ENCODE measurements around the gene APEX2. TPM values are rescaled to one million over a fixed set of nuclear protein-coding genes. Genes with fewer than 3 reads are reported as not detected.
"Not testable (repeated sequence)": the region's sequence is repeated elsewhere in the genome, so short reads cannot be mapped to it uniquely, and the experiment has no call there.

APEX2 gene
- total RNA-seq = 10 to 100 TPM; 34.7 to 36.3 TPM

- peaks cover 20% of the 10 kb centered on the region for H3K4me1 Mint-ChIP-seq (ENCODE audit: low read depth)
- intact Hi-C loops (cut with micrococcal nuclease) = loop anchor here (1.0 to 5.0 kb wide), 6 partner anchors 57 to 818 kb away; partner anchors contain the start of gene FAM120C
- CTCF ChIA-PET = interaction anchor here (0.7 to 1.7 kb wide), 5 partner anchors 13 to 342 kb away, joined by 3 to 7 read pairs (median 4); no protein-coding TSS in a partner anchor
- H3K4me3 Mint-ChIP-seq = peak within 1 kb of the TSS; percentile 80
- H3K27ac Mint-ChIP-seq = peak within 1 kb of the TSS; percentile 90
- H3K27me3 Mint-ChIP-seq (ENCODE audit: low read depth) = no peaks in the 10 kb centered on the region
- H3K9me3 Mint-ChIP-seq = no peaks in the 10 kb centered on the region
- H3K36me3 Mint-ChIP-seq (ENCODE audit: low read depth) = peaks cover 16% of the 10 kb centered on the region
- DNase-seq = peak; percentile 89
Measured at GRCh38 chrX:54999717-55000598, at the start of gene APEX2. Gene APEX2 (plus strand): TSS chrX:55000363. CDS start chrX:55000423, 60 bp downstream.

DNA sequence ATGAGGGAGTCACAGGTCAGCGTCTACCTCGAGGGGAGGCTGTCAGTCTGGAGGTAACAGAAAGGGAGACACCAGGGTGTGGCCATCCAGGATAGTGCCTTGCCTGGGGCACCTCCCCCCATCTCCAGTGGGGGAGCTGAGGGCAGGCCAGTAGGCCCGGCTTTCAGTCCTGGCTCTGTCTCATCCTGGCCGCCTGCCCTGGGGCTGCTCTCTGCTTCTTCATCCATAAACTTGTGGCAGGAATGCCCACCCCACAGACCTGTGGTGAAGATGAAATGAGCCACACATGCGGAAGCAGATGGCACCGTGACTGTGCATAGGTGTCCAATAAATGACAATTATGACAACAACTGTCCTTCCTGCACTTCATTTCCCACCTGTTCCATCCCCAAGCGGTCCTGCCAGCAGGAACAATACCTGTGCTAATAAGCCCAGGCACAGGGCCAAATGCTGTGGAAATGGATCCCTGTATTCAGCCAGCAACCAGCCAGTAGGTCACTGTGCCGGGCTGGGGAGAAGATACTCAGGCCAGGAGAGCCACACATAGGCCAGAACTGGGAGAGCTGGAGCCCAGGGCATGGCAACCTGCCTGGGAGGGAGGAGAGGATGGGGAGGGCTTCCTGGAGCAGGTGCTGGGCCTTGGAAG, 49.3 kb upstream of the APEX2 start:
- no peaks in the 10 kb centered on the region for H3K36me3 Mint-ChIP-seq (ENCODE audit: low read depth)
- CTCF ChIA-PET = no interaction called here
- no peaks in the 10 kb centered on the region for H3K9me3 Mint-ChIP-seq
- no peak overlapping the region for H3K4me3 Mint-ChIP-seq
- no peaks in the 10 kb centered on the region for H3K27me3 Mint-ChIP-seq (ENCODE audit: low read depth)
- no peak for DNase-seq
- H3K27ac Mint-ChIP-seq = no peak overlapping the region
- intact Hi-C loops (cut with micrococcal nuclease) = no loop called here
- H3K4me1 Mint-ChIP-seq (ENCODE audit: low read depth) = no peaks in the 10 kb centered on the region

DNA sequence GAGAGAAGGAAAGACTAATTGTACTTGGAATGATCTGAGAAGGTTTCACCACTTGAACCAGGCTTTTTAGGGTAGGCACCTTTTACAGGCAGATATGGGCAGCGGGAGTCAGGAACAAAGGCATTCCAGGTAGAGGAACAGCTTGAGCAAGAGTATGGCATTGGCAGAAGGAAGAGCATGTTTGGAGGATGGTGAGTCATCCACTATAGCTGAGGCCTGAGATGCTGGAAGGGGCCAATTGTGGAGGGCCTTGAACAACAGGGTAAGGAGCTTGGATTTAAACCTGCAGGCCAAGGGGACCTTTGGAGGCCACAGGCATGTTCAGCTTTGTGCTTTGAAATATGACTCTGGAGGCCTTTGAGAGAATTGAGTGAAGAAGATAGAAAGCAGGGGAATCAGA, 38.4 kb upstream of the APEX2 start:
- no peaks in the 10 kb centered on the region for H3K27me3 Mint-ChIP-seq (ENCODE audit: low read depth)
- intact Hi-C loops (cut with micrococcal nuclease) = no loop called here
- no peak for DNase-seq
- CTCF ChIA-PET = no interaction called here
- H3K36me3 Mint-ChIP-seq (ENCODE audit: low read depth) = no peaks in the 10 kb centered on the region
- H3K4me3 Mint-ChIP-seq = no peak overlapping the region
- no peak overlapping the region for H3K27ac Mint-ChIP-seq
- peaks cover 34% of the 10 kb centered on the region for H3K4me1 Mint-ChIP-seq (ENCODE audit: low read depth)
- H3K9me3 Mint-ChIP-seq = no peaks in the 10 kb centered on the region

DNA sequence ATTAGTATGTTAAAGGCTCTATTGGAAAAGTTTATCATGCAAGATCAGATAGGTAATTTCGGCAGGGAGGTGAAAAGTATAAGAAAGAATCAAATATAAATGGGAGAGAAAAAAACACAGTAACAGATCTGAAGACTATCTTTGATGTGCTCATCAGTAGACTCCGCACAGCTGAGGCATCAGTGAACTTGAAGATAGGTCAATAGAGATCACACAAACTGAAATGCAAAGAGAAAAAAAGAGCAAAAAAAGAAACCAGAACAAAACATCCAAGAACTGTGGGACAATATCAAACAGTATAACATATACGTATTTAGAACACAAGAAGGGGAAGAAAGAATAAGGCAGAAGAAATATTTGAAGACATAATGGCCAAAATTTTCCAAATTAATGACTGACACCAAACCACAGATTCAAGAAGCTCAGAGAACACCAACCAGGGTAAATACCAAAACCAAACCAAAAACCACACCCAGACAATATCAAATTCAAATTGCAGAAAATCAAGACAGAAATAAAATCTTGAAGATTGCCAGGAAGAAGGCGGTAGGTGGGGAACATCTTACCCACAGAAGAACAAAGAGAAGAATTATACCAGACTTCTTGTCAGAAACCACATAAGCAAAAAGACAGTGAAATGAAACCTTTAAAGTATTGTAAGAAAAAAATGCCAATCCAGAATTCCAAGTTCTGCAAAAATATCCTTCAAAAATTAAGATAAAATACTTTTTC, 35.2 kb upstream of the APEX2 start:
- intact Hi-C loops (cut with micrococcal nuclease) = no loop called here
- Mint-ChIP-seq H3K4me3 (no peak overlapping the region), H3K27ac (no peak overlapping the region), H3K4me1 (ENCODE audit: low read depth) (peaks cover 37% of the 10 kb centered on the region), H3K27me3 (ENCODE audit: low read depth) (no peaks in the 10 kb centered on the region), H3K36me3 (ENCODE audit: low read depth) (no peaks in the 10 kb centered on the region), H3K9me3 (peaks cover 4% of the 10 kb centered on the region)
- DNase-seq = no peak
- CTCF ChIA-PET = no interaction called here

- Mint-ChIP-seq H3K4me1 (ENCODE audit: low read depth) (no peaks in the 10 kb centered on the region), H3K4me3 (no peak overlapping the region), H3K27me3 (ENCODE audit: low read depth) (no peaks in the 10 kb centered on the region), H3K9me3 (no peaks in the 10 kb centered on the region), H3K27ac (no peak overlapping the region), H3K36me3 (ENCODE audit: low read depth) (no peaks in the 10 kb centered on the region)
- CTCF ChIA-PET = no interaction called here
- intact Hi-C loops (cut with micrococcal nuclease) = no loop called here
- DNase-seq = no peak
Measured at GRCh38 chrX:54977387-54977786, 22.8 kb upstream of the APEX2 start.

DNA sequence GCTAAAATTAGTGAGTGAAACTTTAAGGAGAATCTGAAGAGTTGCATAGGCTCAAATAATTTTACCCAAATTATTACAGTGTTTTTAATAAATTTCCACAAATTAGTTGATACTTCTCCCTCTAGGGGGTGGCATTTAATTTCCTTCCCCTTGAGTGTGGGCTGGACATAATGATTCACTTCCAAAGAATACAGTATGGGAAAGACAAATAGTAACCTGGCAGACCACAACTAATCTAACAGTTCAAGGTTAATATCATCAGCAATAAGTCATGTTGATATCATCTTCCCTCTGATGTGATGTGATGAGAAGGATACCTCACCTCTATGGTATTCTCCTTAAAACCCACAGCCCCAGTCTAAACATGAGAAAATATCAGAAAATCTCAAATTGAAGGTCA, 21.7 kb upstream of the APEX2 start:
- peaks cover 2% of the 10 kb centered on the region for H3K9me3 Mint-ChIP-seq
- no peaks in the 10 kb centered on the region for H3K4me1 Mint-ChIP-seq (ENCODE audit: low read depth)
- no peak overlapping the region for H3K27ac Mint-ChIP-seq
- H3K4me3 Mint-ChIP-seq = no peak overlapping the region
- DNase-seq = no peak
- CTCF ChIA-PET = no interaction called here
- H3K27me3 Mint-ChIP-seq (ENCODE audit: low read depth) = no peaks in the 10 kb centered on the region
- intact Hi-C loops (cut with micrococcal nuclease) = no loop called here
- H3K36me3 Mint-ChIP-seq (ENCODE audit: low read depth) = no peaks in the 10 kb centered on the region

GRCh38 chrX:54979432-54979831, 20.7 kb upstream of the APEX2 start:
- no peak overlapping the region for H3K4me3 Mint-ChIP-seq
- CTCF ChIA-PET = no interaction called here

DNA sequence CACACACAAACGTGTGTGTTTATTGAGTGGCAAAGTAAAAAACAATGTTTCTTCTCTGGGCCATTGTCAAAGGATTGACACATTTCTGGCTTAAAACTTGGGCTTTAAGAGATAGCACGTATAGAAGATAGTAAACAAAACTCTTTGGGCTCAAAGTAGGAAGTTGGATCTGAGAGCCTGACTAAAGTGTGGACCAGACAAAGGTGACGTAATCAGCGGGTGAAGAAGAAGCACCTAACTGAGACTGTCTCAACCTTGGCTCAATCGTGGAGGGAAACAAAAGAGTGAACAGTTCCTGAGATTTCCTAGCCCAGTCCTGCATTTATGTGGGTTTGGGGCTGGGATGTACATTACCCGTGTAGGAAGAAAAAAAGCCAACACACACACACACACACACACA, 19.8 kb upstream of the APEX2 start:
- no peak for DNase-seq
- Mint-ChIP-seq H3K27me3 (ENCODE audit: low read depth) (no peaks in the 10 kb centered on the region), H3K27ac (no peak overlapping the region), H3K4me1 (ENCODE audit: low read depth) (no peaks in the 10 kb centered on the region), H3K4me3 (no peak overlapping the region), H3K9me3 (peaks cover 7% of the 10 kb centered on the region), H3K36me3 (ENCODE audit: low read depth) (no peaks in the 10 kb centered on the region)
- CTCF ChIA-PET = no interaction called here
- intact Hi-C loops (cut with micrococcal nuclease) = no loop called here

More at GRCh38 chrX:54979432-54979831, 20.7 kb upstream of the APEX2 start:
- no peak for DNase-seq
- H3K27me3 Mint-ChIP-seq (ENCODE audit: low read depth) = no peaks in the 10 kb centered on the region
- H3K36me3 Mint-ChIP-seq (ENCODE audit: low read depth) = no peaks in the 10 kb centered on the region
- intact Hi-C loops (cut with micrococcal nuclease) = no loop called here
- no peak overlapping the region for H3K27ac Mint-ChIP-seq
- H3K4me1 Mint-ChIP-seq (ENCODE audit: low read depth) = no peaks in the 10 kb centered on the region
- peaks cover 7% of the 10 kb centered on the region for H3K9me3 Mint-ChIP-seq

GRCh38 chrX:54983306-54983705, 16.9 kb upstream of the APEX2 start:
- H3K27ac Mint-ChIP-seq; intact Hi-C loops (cut with micrococcal nuclease); H3K4me1 Mint-ChIP-seq (ENCODE audit: low read depth); H3K27me3 Mint-ChIP-seq (ENCODE audit: low read depth); DNase-seq; H3K9me3 Mint-ChIP-seq; H3K36me3 Mint-ChIP-seq (ENCODE audit: low read depth); CTCF ChIA-PET; H3K4me3 Mint-ChIP-seq: not testable (repeated sequence)

DNA sequence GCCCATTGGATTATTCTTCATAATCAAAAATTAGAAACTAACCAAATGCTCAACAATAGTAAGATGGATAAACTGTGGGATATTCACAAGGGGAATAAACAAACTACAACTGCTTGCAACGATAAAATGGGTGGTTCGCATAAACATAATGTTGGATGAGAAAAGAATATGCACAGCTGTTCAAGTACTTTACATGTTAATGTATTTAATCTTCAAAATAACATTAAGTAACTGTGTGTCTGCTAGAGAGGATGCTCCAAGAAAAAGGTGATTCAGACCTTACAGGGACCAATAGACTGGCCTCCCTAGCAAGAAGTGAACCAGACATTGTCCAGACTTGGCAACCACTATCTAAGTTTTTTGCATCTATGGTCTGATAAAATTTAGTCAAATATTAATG, 8.5 kb upstream of the APEX2 start:
- no peak overlapping the region for H3K4me3 Mint-ChIP-seq
- no peaks in the 10 kb centered on the region for H3K9me3 Mint-ChIP-seq
- no peaks in the 10 kb centered on the region for H3K36me3 Mint-ChIP-seq (ENCODE audit: low read depth)
- no peak for DNase-seq
- CTCF ChIA-PET = interaction anchor here (0.6 kb wide), 1 partner anchor 351 kb away, joined by 6 read pairs; no protein-coding TSS in a partner anchor
- H3K27me3 Mint-ChIP-seq (ENCODE audit: low read depth) = no peaks in the 10 kb centered on the region
- H3K4me1 Mint-ChIP-seq (ENCODE audit: low read depth) = no peaks in the 10 kb centered on the region
- intact Hi-C loops (cut with micrococcal nuclease) = no loop called here
- H3K27ac Mint-ChIP-seq = no peak overlapping the region

DNA sequence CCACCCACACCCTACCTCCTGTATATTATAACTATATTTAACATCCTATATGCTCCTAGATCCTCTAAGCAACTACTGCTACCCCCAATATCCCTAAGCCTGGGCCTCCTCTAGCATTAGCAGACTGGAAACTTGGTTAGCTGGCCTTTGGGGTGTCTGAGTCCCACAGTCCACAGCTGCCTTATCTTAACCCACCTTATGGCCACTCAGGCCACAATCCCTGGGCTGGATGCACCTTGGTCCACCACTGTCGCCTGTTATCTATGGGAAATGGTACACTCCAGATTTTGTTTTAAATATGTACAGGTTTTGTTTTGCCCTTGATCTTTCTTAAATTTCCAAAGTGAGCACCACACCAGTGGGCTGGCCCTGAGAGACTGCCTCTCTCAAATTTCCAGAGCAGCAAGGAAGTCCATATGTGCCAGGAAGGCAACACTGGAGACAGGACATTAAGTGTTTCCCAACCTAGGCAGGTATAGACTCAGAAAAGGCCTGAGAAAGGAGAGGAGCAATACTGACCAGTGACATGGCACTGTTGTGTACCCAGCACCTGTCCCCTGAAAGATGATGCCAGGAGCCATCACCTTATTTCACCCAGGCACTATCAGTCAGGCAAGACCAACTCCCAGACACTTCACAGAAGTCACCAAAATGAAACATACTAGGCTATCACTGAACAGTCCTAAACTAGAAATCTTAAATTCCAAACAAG, 7.1 kb upstream of the APEX2 start:
- H3K4me1 Mint-ChIP-seq (ENCODE audit: low read depth) = no peaks in the 10 kb centered on the region
- H3K36me3 Mint-ChIP-seq (ENCODE audit: low read depth) = no peaks in the 10 kb centered on the region

DNA sequence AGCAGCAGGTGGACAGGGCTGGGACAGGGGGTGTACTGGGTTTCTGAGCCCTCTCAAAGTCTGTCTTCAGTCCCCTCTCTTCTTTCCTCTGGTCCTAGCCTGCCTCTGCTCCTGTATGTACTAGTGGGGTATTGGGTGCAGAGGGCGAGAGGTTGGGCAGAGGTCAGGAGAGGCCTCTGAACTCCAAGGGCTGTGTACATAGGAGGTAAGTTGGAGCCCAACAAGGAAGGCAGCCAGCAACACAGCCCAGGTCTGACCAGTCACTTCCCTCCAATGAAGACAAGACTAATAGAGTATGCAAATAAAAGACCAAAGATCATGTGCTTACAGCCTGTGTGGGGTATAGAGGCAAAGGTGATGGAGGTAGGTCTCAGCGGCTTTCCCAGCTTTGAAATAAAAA, 6.1 kb upstream of the APEX2 start, which contains the start of gene PFKFB1:
Gene PFKFB1, minus strand, starts transcription at position 90 of the 400 bp plus-strand sequence. CDS start 181 bp downstream, outside the sequence.
- intact Hi-C loops (cut with micrococcal nuclease) = no loop called here
- Mint-ChIP-seq H3K4me1 (ENCODE audit: low read depth) (peaks cover under 1% of the 10 kb centered on the region), H3K4me3 (no peak within 1 kb of the TSS), H3K27ac (no peak within 1 kb of the TSS), H3K9me3 (no peaks in the 10 kb centered on the region), H3K36me3 (ENCODE audit: low read depth) (no peaks in the 10 kb centered on the region), H3K27me3 (ENCODE audit: low read depth) (no peaks in the 10 kb centered on the region)
- CTCF ChIA-PET = no interaction called here
- no peak for DNase-seq

More for the DNA sequence above, 7.1 kb upstream of the APEX2 start:
- Mint-ChIP-seq H3K27me3 (ENCODE audit: low read depth) (no peaks in the 10 kb centered on the region), H3K4me3 (no peak overlapping the region), H3K9me3 (no peaks in the 10 kb centered on the region), H3K27ac (no peak overlapping the region)
- CTCF ChIA-PET = no interaction called here
- intact Hi-C loops (cut with micrococcal nuclease) = no loop called here
- DNase-seq = no peak

Data from activated naive CD4-positive, alpha-beta T cell treated with anti-CD3 and anti-CD28 coated beads for 36 hours (primary cell).